Spleen (tissue), 7 donors: ENCODE measurements around the gene CNBP.
"Not testable (repeated sequence)": the region's sequence is repeated elsewhere in the genome, so short reads cannot be mapped to it uniquely, and the experiment has no call there.

Source experiments
- POLR2A ChIP-seq, 3 donors: fragments of 450-650 bp; IDR thresholded peaks; one replicate each; pipeline ENCODE4 v1.5.1; 2017; ENCODE audit warnings: antibody characterized with exemption in 3 of 3, mild to moderate bottlenecking in 1 of 3
- POLR2AphosphoS5 ChIP-seq, 3 donors: sonication (generic); formaldehyde crosslinking; IDR thresholded peaks; one replicate each; pipeline ENCODE4 v1.5.1; 2017; ENCODE audit warnings: antibody characterized with exemption in 3 of 3
- TF ChIP-seq, protein P1 (sequence below), 11 experiments: fragments of 200-600 bp in 7 of 11; fragments of 450-650 bp in 4 of 11; sonication (generic) in 4 of 11; IDR thresholded peaks in 8 of 11; conservative IDR thresholded peaks in 3 of 11; 1 replicate in 7 of 11; 2 replicates in 4 of 11; pipeline versions ENCODE4 v1.4.0 to v1.8.0; 2016 to 2021; ENCODE audit warnings: antibody characterized with exemption in 11 of 11, inconsistent platforms in 4 of 11, mild to moderate bottlenecking in 1 of 11
- donor health status: DM: no; HTN: no; CAD: no; lungs with moderate emphysema.
- donor health status: DM: no; HTN: no; CAD: no.
- donor health status: DM: no; HTN: no; CAD: no.

DNA sequence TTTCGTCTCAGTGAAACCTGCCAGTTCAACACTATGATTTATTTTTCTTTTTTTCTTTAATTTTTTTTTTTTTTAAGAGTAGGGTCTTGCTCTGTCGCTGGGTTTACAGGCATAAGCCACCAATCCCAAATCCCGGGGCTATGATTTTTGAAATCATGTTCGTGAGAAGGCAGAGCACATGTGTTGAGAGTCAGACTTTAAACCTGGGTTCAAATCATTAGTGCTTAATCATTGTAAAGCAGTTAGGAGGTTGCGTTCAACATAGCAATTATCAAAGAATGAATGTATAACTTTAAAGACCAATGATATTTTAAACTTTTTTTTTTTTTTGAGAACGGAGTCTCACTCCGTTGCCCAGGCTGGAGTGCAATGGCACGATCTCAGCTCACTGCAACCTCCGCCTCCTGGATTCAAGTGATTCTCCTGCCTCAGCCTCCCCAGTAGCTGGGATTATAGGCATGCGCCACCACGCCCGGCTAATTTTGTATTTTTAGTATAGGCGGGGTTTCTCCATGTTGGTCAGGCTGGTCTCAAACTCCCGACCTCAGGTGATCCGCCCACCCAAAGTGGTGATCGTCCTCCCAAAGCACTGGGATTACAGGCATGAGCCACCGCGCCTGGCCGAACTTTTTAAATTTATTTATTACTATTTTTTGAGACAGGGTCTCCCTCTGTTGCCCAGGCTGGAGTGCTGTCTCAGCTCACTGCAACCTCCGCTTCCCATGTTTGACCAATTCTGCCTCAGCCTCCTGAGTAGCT is 1.3 kb upstream of the CNBP start:
- TF ChIP-seq POLR2AphosphoS5, POLR2A (IDR thresholded peaks at IDR 0.05): not testable (repeated sequence)
- TF ChIP-seq, protein P1, sequence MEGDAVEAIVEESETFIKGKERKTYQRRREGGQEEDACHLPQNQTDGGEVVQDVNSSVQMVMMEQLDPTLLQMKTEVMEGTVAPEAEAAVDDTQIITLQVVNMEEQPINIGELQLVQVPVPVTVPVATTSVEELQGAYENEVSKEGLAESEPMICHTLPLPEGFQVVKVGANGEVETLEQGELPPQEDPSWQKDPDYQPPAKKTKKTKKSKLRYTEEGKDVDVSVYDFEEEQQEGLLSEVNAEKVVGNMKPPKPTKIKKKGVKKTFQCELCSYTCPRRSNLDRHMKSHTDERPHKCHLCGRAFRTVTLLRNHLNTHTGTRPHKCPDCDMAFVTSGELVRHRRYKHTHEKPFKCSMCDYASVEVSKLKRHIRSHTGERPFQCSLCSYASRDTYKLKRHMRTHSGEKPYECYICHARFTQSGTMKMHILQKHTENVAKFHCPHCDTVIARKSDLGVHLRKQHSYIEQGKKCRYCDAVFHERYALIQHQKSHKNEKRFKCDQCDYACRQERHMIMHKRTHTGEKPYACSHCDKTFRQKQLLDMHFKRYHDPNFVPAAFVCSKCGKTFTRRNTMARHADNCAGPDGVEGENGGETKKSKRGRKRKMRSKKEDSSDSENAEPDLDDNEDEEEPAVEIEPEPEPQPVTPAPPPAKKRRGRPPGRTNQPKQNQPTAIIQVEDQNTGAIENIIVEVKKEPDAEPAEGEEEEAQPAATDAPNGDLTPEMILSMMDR (IDR thresholded peaks at IDR 0.05 in 8 of 11, conservative IDR thresholded peaks at IDR 0.05 in 3 of 11), result not testable (repeated sequence)
